Breast epithelium (tissue), 4 donors: ENCODE measurements around the gene PLXNB2. TPM values are rescaled to one million over a fixed set of nuclear protein-coding genes. Genes with fewer than 3 reads are reported as not detected.
A peak's percentile ranks its signal among the peaks of the same experiment; 100 is the strongest.

Experiments used
- DNase-seq, 2 donors: peaks; one replicate each; pipeline ENCODE4 v3.0.0-alpha.2; 2019; ENCODE audit warnings: low spot score in 2 of 2
- H3K27ac ChIP-seq, 2 donors: fragments of 200-600 bp; sonication (generic) in 1 of 2; one replicate each; pipeline ENCODE4 v1.5.1; 2016 to 2019; ENCODE audit warnings: mild to moderate bottlenecking in 1 of 2
- H3K27me3 ChIP-seq, 2 donors: fragments of 200-600 bp; sonication (generic) in 1 of 2; one replicate each; pipeline versions ENCODE4 v1.5.1 to v1.6.0; 2017 to 2019; ENCODE audit warnings: control low read depth in 1 of 2, mild to moderate bottlenecking in 1 of 2
- H3K36me3 ChIP-seq: fragments of 200-600 bp; one replicate; pipeline ENCODE4 v1.5.1; 2019
- H3K4me1 ChIP-seq, 2 donors: fragments of 200-600 bp; sonication (generic); one replicate each; pipeline ENCODE4 v1.5.1; 2016 to 2019; ENCODE audit warnings: control low read depth in 1 of 2
- H3K4me3 ChIP-seq, 3 donors: fragments of 200-600 bp; sonication (generic); 1 replicate in 2 of 3; 2 replicates in 1 of 3; pipeline ENCODE4 v1.5.1; 2016 to 2019; ENCODE audit warnings: mild to moderate bottlenecking in 3 of 3, moderate library complexity in 2 of 3
- H3K9me3 ChIP-seq, 2 donors: fragments of 200-600 bp; sonication (generic) in 1 of 2; one replicate each; pipeline ENCODE4 v1.5.1; 2016 to 2019; ENCODE audit warnings: control low read depth in 1 of 2
- CTCF ChIP-seq, 3 donors: fragments of 450-650 bp; IDR thresholded peaks; one replicate each; pipeline ENCODE4 v1.5.1; 2016 to 2017; ENCODE audit warnings: antibody characterized with exemption in 3 of 3, mild to moderate bottlenecking in 3 of 3, moderate library complexity in 3 of 3
- POLR2A ChIP-seq: fragments of 450-650 bp; IDR thresholded peaks from one replicate; pipeline ENCODE4 v1.6.1; 2016; ENCODE audit warnings: antibody characterized with exemption, mild to moderate bottlenecking, moderate library complexity
- POLR2AphosphoS5 ChIP-seq, 3 donors: sonication (generic); formaldehyde crosslinking; IDR thresholded peaks; one replicate each; pipeline ENCODE4 v1.6.1; 2017; ENCODE audit warnings: antibody characterized with exemption in 3 of 3
- intact Hi-C: fragments of 100-400 bp; cut with DNase I; formaldehyde crosslinking; loops from one replicate; pipeline ENCODE4 v1.15.1; 2023; ENCODE audit warnings: low total_unique reads
- total RNA-seq, 3 donors: library from RNA; depleted of rRNA; stranded (reverse); fragments of >200 nt; gene quantifications; one replicate each; pipeline ENCODE4 v1.1.0, GENCODE V29; 2016

Gene PLXNB2
- total RNA-seq, result 100 to 1,000 TPM in 2 of 3 donors, 10 to 100 TPM in 1; 79.0 to 137 (median 122) TPM

GRCh38 chr22:50306753-50307749 lies at the start of gene PLXNB2:
Gene PLXNB2, minus strand, starts transcription at chr22:50307646. Its CDS starts 17,062 bp downstream, at chr22:50290584.
- H3K4me1 ChIP-seq, result peaks cover 33 to 41% of the 10 kb centered on the region in 2 donors
- intact Hi-C loops, result no loop called here

GRCh38 chr22:50357222-50357621 lies 49.8 kb upstream of the PLXNB2 start:
- H3K27ac ChIP-seq, result no peak overlapping the region
- peaks cover 0 to under 1% of the 10 kb centered on the region in 2 donors for H3K4me1 ChIP-seq
- intact Hi-C loops, result no loop called here
- no peaks in the 10 kb centered on the region for H3K36me3 ChIP-seq
- no peaks in the 10 kb centered on the region for H3K27me3 ChIP-seq
- H3K9me3 ChIP-seq, result no peaks in the 10 kb centered on the region
- DNase-seq, result no peak
- no peak overlapping the region for H3K4me3 ChIP-seq
- TF ChIP-seq POLR2AphosphoS5 (IDR thresholded peaks at IDR 0.05) (no peak), CTCF (IDR thresholded peaks at IDR 0.05) (no peak), POLR2A (no peak)

More at GRCh38 chr22:50306753-50307749, at the start of gene PLXNB2:
- peak; percentile 78 to 80 for DNase-seq
- peak in 1 of 3 donors; percentile 55 for TF ChIP-seq POLR2AphosphoS5 (IDR thresholded peaks at IDR 0.05)
- TF ChIP-seq CTCF (IDR thresholded peaks at IDR 0.05), result no peak
- Histone ChIP-seq H3K9me3 (no peaks in the 10 kb centered on the region), H3K27me3 (no peaks in the 10 kb centered on the region), H3K36me3 (no peaks in the 10 kb centered on the region), H3K4me3 (peak within 1 kb of the TSS; percentile 90 to 99 (median 91)), H3K27ac (peak within 1 kb of the TSS; percentile 94 to 98)

GRCh38 chr22:50356186-50356585 lies 48.7 kb upstream of the PLXNB2 start:
- Histone ChIP-seq H3K9me3 (no peaks in the 10 kb centered on the region), H3K27me3 (no peaks in the 10 kb centered on the region), H3K4me3 (no peak overlapping the region), H3K36me3 (no peaks in the 10 kb centered on the region), H3K27ac (no peak overlapping the region), H3K4me1 (no peaks in the 10 kb centered on the region)
- TF ChIP-seq POLR2AphosphoS5 (IDR thresholded peaks at IDR 0.05), result no peak
- intact Hi-C loops, result no loop called here
- DNase-seq, result no peak

GRCh38 chr22:50348058-50348457 lies 40.6 kb upstream of the PLXNB2 start:
- TF ChIP-seq POLR2A (no peak), CTCF (IDR thresholded peaks at IDR 0.05) (no peak), POLR2AphosphoS5 (IDR thresholded peaks at IDR 0.05) (no peak)
- intact Hi-C loops, result no loop called here

GRCh38 chr22:50347157-50347556 lies 39.7 kb upstream of the PLXNB2 start:
- Histone ChIP-seq H3K27me3 (no peaks in the 10 kb centered on the region), H3K9me3 (no peaks in the 10 kb centered on the region), H3K36me3 (no peaks in the 10 kb centered on the region), H3K27ac (no peak overlapping the region), H3K4me3 (peak overlapping the region in 1 of 3 donors; percentile 33), H3K4me1 (peaks cover 0 to 6% of the 10 kb centered on the region in 2 donors)
- no peak for DNase-seq
- TF ChIP-seq POLR2A (no peak), POLR2AphosphoS5 (IDR thresholded peaks at IDR 0.05) (no peak), CTCF (IDR thresholded peaks at IDR 0.05) (no peak)
- intact Hi-C loops, result no loop called here

More at GRCh38 chr22:50348058-50348457, 40.6 kb upstream of the PLXNB2 start:
- Histone ChIP-seq H3K27ac (no peak overlapping the region), H3K27me3 (no peaks in the 10 kb centered on the region), H3K36me3 (no peaks in the 10 kb centered on the region), H3K4me3 (no peak overlapping the region), H3K4me1 (no peaks in the 10 kb centered on the region), H3K9me3 (no peaks in the 10 kb centered on the region)
- DNase-seq, result no peak
